ENCODE results near the gene LPP.
"Not testable (repeated sequence)": the region's sequence is repeated elsewhere in the genome, so short reads cannot be mapped to it uniquely, and the experiment has no call there.

Gene LPP

DNA sequence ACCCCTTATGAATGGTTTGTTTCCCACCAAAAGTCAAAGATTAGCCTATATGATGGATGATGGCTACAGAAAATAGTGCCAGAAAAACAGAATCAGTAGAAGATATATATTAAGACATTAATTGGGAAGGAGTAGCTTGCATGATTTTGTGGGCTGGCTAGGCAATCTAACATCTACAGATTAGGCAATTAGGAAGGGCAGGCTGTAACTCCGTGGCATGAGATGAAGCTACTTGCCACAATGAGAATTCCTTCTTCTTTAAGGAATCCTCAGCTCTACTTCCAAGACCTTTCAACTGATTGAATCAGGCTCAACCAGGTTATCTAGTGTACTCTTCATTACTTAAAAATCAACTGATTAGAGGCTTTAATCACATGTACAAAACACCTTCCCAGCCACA, 426.7 kb downstream of the LPP start:
- DNase-seq: no peak
- in situ Hi-C loops (cut with HindIII; ENCODE audit: low pct_ligation_motif_present, low pct_unique_long_range_greater_than_20kb, low sequenced_read_pairs): no loop called here

DNA sequence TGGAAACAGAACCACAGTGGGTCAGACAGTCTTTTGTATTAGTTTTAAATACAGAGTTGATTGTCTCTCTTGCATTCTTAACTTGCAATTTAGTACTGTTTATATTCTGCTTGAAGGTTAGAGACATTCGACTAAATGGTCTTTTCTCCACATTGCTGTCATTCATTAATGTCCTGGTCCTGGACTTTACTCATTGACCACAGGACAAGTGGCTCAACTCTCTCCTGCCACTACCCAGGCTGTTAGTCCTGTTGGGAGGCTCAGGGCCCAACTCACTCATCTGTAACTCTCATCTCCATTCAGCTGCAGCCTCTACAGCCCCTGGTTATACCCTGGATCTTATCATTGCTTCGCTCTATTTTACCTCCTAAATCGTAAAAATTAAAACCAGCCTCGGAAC, 427.4 kb downstream of the LPP start:
- in situ Hi-C loops (cut with HindIII; ENCODE audit: low pct_ligation_motif_present, low pct_unique_long_range_greater_than_20kb, low sequenced_read_pairs): no loop called here
- no peak for DNase-seq

GRCh38 chr3:188581792-188582191, 427.8 kb downstream of the LPP start:
- no peak for DNase-seq
- in situ Hi-C loops (cut with HindIII; ENCODE audit: low pct_ligation_motif_present, low pct_unique_long_range_greater_than_20kb, low sequenced_read_pairs): no loop called here

GRCh38 chr3:188583341-188584161, 429.6 kb downstream of the LPP start:
- no peak for DNase-seq
- in situ Hi-C loops (cut with HindIII; ENCODE audit: low pct_ligation_motif_present, low pct_unique_long_range_greater_than_20kb, low sequenced_read_pairs): no loop called here

GRCh38 chr3:188584162-188584529, 430.2 kb downstream of the LPP start:
- in situ Hi-C loops (cut with HindIII; ENCODE audit: low pct_ligation_motif_present, low pct_unique_long_range_greater_than_20kb, low sequenced_read_pairs): no loop called here

DNA sequence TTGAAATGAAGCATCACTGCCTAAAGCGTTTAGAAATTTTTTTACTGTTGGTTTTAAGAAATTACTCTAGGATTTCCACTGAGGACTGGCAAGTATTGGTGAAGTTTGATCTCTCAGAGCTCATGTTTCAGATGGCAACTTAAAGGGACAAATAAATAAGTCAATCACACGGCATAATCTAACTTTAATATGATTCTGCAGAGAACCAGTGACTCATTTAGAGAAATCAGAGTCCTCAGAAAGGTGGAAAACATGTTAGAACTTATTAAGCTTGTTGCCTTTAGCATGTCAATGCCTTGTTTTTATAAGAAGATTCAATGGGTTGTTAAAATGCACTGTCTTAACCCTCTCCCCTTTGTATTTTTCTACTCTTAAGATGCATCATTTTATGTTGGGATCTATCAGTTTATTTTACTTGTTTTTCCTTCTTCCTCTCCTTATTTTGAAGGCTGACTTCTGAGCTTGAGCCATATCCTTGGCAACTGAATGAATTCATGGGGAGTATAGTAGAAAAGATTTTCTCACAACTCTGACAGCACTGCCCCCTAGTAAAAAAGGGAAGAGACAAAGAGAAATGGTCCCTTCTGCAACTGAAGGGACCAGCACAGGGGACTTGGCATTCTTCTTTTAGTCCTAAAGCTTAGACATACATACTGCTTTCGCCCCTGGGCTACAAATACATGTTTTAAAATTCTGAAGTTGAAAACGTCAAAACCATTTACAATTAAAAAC, 431.2 kb downstream of the LPP start:
- DNase-seq: no peak
- in situ Hi-C loops (cut with HindIII; ENCODE audit: low pct_ligation_motif_present, low pct_unique_long_range_greater_than_20kb, low sequenced_read_pairs): no loop called here

More at GRCh38 chr3:188584162-188584529, 430.2 kb downstream of the LPP start:
- peak; percentile 52 for DNase-seq

GRCh38 chr3:188589071-188589470, 435.1 kb downstream of the LPP start:
- in situ Hi-C loops (cut with HindIII; ENCODE audit: low pct_ligation_motif_present, low pct_unique_long_range_greater_than_20kb, low sequenced_read_pairs): no loop called here

DNA sequence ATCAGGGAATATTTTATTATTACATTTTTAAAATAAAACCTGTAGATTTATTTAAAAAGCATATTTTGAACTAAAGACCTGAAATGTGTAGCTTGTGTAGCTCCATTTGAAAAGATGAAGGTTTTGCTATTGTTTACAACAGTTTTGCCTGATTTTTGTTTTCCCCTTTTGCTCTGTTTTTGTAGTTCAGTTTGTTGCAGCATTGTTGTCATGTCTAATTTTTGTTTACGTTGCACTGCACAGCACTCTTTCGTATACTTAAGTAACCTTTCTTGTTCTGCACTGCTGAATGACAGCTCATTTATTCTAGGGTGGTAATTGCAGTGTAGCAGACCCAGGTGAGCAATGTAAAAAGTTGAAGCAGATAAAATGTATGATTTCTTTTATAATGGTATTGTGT, 435.8 kb downstream of the LPP start:
- DNase-seq: no peak
- in situ Hi-C loops (cut with HindIII; ENCODE audit: low pct_ligation_motif_present, low pct_unique_long_range_greater_than_20kb, low sequenced_read_pairs): no loop called here

More at GRCh38 chr3:188589071-188589470, 435.1 kb downstream of the LPP start:
- no peak for DNase-seq

DNA sequence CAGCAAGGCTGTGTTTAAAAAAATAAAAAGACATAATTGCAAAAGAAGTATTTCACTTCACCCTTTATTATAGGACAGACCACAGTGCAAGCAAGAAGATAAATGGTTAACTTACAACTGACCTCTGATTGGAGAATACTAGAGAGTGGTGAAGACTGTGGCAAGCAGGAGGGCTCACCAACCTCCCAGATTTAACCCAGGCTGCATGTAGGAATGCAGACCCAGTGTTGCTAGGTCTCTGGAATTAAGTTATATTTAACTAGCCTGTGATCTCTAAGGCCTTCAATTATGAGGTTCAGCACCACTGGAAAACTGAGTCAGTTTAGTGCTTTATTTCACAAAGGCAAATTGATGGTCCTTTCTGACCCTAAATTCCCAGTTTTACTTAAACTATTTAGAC, 436.6 kb downstream of the LPP start:
- in situ Hi-C loops (cut with HindIII; ENCODE audit: low pct_ligation_motif_present, low pct_unique_long_range_greater_than_20kb, low sequenced_read_pairs): no loop called here
- DNase-seq: no peak

DNA sequence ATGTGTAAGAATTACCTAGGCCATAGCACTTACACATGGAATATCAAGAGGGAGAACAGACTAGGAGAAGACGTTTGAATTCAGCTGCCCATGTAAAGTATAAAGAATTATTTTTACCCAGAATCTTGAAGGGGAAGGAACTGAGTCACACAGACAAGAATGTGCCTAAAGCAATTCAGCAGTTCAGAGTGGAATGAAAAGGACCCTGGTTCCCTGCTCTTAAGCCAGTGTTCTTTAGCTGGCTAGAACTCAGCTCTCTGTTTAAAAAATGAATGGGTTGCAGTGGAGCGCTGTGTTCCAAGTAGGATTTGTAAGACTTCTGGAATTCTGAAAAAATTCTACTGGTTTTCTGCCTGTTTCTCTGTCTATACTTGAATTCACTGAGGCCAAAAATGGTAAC, 440.2 kb downstream of the LPP start:
- in situ Hi-C loops (cut with HindIII; ENCODE audit: low pct_ligation_motif_present, low pct_unique_long_range_greater_than_20kb, low sequenced_read_pairs): no loop called here

GRCh38 chr3:188595890-188596376, 442.0 kb downstream of the LPP start:
- in situ Hi-C loops (cut with HindIII; ENCODE audit: low pct_ligation_motif_present, low pct_unique_long_range_greater_than_20kb, low sequenced_read_pairs): no loop called here
- no peak for DNase-seq

More for the DNA sequence above, 440.2 kb downstream of the LPP start:
- peak; percentile 35 for DNase-seq

DNA sequence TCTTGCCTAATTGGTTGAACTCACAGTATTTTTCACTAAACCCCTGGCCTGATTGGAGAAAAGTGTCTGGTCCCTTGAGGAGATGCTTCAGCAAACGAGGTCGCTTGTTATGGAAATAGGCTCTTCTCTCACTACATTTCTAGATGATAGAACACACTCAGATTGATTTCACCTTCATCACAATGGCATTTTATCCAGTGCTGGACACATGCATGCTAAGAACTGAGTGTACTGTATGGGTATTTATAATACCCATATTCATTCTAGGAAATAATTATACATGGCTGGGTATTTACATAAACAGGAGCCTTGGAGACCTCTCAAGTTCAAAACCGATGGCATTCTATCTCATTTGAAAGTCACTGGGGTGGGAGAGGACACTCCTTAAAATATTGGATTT, 444.9 kb downstream of the LPP start:
- no peak for DNase-seq
- in situ Hi-C loops (cut with HindIII; ENCODE audit: low pct_ligation_motif_present, low pct_unique_long_range_greater_than_20kb, low sequenced_read_pairs): no loop called here

- no peak for DNase-seq
- in situ Hi-C loops (cut with HindIII; ENCODE audit: low pct_ligation_motif_present, low pct_unique_long_range_greater_than_20kb, low sequenced_read_pairs): no loop called here
Observed at GRCh38 chr3:188602111-188602510, 448.2 kb downstream of the LPP start.

DNA sequence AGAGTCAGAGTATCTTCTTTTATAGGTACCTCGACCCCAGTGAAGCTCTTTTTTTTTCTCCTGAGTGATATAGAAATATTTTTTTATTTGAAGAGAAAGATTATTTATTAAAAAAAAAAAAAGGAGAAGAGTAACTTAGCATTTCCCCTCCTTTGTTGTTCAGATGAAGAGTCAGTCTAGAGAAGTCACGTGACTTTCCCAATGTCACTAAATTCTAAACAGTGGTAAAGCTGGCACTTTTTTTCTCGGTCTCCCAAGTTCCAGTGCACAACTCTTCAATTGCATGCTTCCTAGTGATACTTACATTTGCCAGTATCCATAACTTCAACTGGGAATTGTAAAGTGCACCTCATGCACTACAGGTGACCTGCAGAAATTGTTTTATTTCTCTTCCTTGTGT, 448.7 kb downstream of the LPP start:
- no peak for DNase-seq
- in situ Hi-C loops (cut with HindIII; ENCODE audit: low pct_ligation_motif_present, low pct_unique_long_range_greater_than_20kb, low sequenced_read_pairs): no loop called here

DNA sequence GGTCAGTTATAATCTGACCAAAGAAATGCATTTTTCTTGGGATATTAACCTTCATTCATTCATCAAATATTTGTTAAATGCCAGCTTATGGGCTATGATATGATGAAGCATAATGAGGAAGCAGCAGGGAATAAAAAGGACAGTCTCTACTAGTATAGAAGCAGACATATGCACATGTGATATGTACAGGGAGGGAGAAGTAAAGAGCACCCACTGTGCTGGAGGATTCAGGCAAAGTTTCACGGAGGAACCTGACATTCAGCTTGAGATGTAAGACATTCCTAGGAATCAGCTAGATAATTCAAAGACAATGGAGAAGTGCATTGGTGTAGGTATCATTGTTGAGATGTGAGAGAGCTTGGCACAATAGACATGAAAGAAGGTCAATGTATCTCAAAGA, 450.7 kb downstream of the LPP start:
- no peak for DNase-seq
- in situ Hi-C loops (cut with HindIII; ENCODE audit: low pct_ligation_motif_present, low pct_unique_long_range_greater_than_20kb, low sequenced_read_pairs): no loop called here

GRCh38 chr3:188605231-188605630, 451.3 kb downstream of the LPP start:
- in situ Hi-C loops (cut with HindIII; ENCODE audit: low pct_ligation_motif_present, low pct_unique_long_range_greater_than_20kb, low sequenced_read_pairs): no loop called here
- DNase-seq: no peak

DNA sequence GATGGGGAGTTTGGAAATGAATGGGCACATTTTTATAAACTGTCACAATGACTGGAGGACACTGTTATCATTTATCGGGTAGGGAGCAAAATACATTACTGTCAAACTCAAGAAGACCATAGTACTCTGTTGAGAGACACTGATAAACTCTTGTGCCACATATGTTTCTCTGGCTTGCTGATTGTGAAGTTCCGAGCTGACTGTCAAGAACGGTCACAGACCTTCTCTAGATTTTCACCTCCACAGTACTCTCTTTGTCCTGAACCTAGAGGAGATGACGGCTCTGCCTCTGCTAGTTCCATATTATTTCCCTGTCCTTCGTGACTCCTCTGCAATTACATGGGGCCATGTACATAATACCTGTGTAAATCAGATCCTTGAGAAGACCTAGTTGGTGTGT, 451.9 kb downstream of the LPP start:
- in situ Hi-C loops (cut with HindIII; ENCODE audit: low pct_ligation_motif_present, low pct_unique_long_range_greater_than_20kb, low sequenced_read_pairs): no loop called here
- no peak for DNase-seq

- in situ Hi-C loops (cut with HindIII; ENCODE audit: low pct_ligation_motif_present, low pct_unique_long_range_greater_than_20kb, low sequenced_read_pairs): no loop called here
- no peak for DNase-seq
Observed at GRCh38 chr3:188607805-188608315, 453.9 kb downstream of the LPP start.

GRCh38 chr3:188608401-188608800, 454.4 kb downstream of the LPP start:
- in situ Hi-C loops (cut with HindIII; ENCODE audit: low pct_ligation_motif_present, low pct_unique_long_range_greater_than_20kb, low sequenced_read_pairs): no loop called here
- no peak for DNase-seq

DNA sequence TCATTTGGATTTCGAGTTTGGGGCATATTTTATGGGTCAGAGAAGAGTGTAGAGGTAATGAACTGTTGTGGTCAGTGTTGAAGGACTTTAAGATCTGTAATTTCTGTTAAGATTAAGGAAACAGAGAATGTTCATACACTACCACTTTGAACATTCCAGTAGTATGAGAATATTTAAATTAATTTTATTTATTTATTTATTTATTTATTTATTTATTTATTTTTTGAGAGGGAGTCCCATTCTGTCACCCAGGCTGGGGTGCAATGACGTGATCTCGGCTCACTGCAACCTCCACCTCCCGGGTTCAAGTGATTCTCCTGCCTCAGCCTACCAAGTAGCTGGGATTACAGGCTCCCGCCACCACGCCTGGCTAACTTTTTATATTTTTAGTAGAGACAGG, 459.8 kb downstream of the LPP start:
- DNase-seq; in situ Hi-C loops (cut with HindIII; ENCODE audit: low pct_ligation_motif_present, low pct_unique_long_range_greater_than_20kb, low sequenced_read_pairs): not testable (repeated sequence)

All from ACHN (cell line).